ENCODE measurements around the gene PLCB4.

DNA sequence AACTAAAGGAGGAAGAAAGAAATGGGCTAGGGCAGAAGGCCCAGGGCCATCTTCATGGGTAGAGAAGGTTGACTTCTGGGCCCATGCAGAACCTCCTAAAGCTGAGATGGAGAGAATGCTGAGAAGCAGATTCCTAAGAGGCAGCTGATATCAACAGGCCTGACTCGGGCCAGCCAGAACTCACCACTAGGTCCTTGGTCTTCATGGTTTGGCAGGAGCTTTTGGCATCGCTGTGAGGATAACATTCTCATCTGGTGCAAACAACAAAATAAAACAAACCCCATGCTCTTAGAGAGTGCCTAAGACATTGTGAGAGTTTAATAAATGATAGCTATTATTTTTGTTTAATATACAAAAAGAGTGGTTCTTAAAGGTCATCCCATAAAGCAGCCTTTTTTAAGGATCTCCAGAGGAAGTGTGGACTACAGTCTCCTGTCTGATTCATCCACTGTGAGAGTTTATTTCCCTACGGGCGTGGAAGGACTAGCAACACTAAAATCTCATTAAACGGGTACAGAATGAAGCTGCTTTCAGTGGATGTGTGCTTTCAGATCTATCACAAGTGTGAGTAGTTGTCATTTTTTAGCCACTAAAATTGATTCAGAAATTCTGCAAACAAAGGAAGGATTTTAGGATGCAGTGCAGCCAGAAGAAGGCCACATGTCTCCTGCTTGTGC lies 160.0 kb downstream of the PLCB4 start:
- TF ChIP-seq REST (IDR thresholded peaks at IDR 0.05; ENCODE audit: insufficient read depth in 1 of 2, low read depth in 2 of 2, low read length in 2 of 2) (no peak), POLR2AphosphoS5 (IDR thresholded peaks at IDR 0.05; ENCODE audit: low read depth, low read length) (no peak), TAF1 (IDR thresholded peaks at IDR 0.05; ENCODE audit: borderline replicate concordance, insufficient read depth, low read length) (no peak), FOXP2 (optimal IDR thresholded peaks at IDR 0.05; ENCODE audit: borderline replicate concordance, extremely low read depth, extremely low read length, insufficient read depth) (no peak), SIN3A (IDR thresholded peaks at IDR 0.05; ENCODE audit: borderline replicate concordance, insufficient read depth, low read length) (no peak)

Measured in PFSK-1 (cell line).